ENCODE measurements around the gene RGL2.

RGL2 gene

DNA sequence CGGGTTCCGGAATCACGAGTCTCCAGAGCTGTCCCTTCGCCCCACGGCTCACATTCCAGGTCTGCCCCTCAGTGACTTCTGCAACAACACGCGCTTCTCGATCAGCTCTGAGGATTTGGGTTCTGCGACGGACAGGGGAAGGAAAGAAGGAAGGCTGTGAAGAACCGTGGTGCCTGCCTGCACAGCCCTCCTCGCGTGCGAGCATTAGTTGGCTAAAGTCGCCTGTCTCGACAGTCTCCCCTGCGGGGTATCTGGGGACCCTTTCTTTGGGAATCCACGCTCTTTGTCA is 50.2 kb downstream of the RGL2 start:
- peak overlapping the region; percentile 50 for H3K4me3 ChIP-seq (ENCODE audit: low read depth, low read length)
- TF ChIP-seq, protein P1, sequence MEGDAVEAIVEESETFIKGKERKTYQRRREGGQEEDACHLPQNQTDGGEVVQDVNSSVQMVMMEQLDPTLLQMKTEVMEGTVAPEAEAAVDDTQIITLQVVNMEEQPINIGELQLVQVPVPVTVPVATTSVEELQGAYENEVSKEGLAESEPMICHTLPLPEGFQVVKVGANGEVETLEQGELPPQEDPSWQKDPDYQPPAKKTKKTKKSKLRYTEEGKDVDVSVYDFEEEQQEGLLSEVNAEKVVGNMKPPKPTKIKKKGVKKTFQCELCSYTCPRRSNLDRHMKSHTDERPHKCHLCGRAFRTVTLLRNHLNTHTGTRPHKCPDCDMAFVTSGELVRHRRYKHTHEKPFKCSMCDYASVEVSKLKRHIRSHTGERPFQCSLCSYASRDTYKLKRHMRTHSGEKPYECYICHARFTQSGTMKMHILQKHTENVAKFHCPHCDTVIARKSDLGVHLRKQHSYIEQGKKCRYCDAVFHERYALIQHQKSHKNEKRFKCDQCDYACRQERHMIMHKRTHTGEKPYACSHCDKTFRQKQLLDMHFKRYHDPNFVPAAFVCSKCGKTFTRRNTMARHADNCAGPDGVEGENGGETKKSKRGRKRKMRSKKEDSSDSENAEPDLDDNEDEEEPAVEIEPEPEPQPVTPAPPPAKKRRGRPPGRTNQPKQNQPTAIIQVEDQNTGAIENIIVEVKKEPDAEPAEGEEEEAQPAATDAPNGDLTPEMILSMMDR (IDR thresholded peaks at IDR 0.05; ENCODE audit: low read depth, low read length): no peak

DNA sequence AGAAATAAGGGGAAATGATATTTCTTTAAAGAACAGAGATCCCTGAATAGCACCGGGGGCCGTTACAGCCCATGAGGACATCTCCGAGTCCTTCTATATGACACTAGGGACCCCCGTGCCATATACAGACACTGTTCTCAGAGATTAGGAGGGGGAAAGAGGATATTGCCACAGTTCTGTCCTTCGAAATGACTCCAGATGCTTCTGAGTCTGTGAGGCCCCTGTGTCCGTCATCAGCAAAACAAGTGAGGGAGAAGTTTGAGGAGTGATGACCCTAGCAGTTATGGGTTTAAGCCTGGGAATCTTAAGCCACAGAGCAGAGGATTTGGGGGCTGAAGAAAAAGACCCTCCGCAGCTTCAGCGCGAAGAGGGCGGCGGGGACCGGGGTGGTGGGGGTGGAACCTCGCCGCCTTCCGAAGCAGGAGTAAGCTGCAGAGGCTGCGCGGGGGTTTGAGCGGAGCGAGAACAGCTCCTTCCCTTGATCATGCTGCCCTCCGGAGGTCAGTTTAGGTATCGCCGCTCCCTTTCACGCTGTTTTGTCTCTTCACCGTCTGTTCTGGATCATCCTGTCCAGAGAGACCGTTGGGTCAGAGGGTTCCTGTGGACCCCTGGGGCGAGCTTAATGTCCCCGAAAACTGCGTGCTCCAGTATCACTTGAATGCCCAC is 50.6 kb downstream of the RGL2 start:
- TF ChIP-seq, protein P1 (IDR thresholded peaks at IDR 0.05; ENCODE audit: low read depth, low read length): peak; percentile 86

DNA sequence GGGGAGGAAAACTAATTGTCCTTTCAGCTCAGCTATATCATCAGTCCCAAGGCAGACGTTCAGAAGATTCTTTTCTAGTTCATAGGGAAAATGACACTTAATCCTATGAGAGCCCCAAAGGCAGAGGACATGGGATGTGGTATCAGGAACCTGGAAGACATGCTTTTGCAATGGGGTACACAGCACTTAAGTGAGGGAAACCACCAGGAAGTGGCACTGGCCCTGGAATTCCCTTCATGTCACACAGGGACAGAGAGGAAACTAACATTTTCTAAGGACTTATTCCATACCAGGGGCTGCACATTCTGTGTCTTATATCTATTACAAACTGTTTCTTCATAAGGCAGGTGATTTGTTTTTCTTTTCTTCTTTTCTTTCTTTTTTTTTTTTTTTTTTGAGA is 55.3 kb downstream of the RGL2 start:
- TF ChIP-seq, protein P1 (IDR thresholded peaks at IDR 0.05; ENCODE audit: low read depth, low read length): no peak

More for the DNA sequence above, 50.6 kb downstream of the RGL2 start:
- peak overlapping the region; percentile 50 for H3K4me3 ChIP-seq (ENCODE audit: low read depth, low read length)

DNA sequence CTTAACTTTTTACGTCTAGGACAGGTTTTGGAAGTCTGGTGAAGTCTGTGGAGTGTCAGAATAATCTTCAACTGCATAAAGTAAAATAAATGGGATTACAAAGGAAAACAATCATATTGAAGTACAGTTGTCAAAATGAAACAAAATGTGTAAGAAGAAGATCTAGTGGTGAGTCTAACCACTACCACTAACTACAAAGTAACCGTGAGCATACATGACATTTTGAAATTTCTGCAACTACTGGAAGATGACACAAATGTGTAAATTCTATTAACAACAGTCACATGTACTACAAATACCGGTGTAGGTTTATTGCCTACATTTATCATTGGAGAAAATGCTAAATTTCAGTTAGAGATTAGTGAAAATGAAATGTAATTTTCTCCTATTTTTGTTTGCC is 56.8 kb downstream of the RGL2 start:
- TF ChIP-seq, protein P1 (IDR thresholded peaks at IDR 0.05; ENCODE audit: low read depth, low read length): no peak
- H3K4me3 ChIP-seq (ENCODE audit: low read depth, low read length): no peak overlapping the region

More for the DNA sequence above, 55.3 kb downstream of the RGL2 start:
- H3K4me3 ChIP-seq (ENCODE audit: low read depth, low read length): no peak overlapping the region

Measured in WI38 (cell line).